Suppressor macrophage (primary cell): ENCODE data around the gene TRAPPC8.
"Not testable (repeated sequence)": the region's sequence is repeated elsewhere in the genome, so short reads cannot be mapped to it uniquely, and the experiment has no call there.

ENCODE experiments used
- DNase-seq, 4 experiments: peaks; one replicate each; pipeline ENCODE4 v3.0.0-alpha.2; 2020 to 2022
- total RNA-seq, 17 experiments: gene quantifications; one replicate each; lab custom pipeline; 2026; ENCODE audit warnings: mixed read lengths in 6 of 17, inconsistent platforms in 3 of 17; lab: John Stamatoyannopoulos, UW

The TRAPPC8 gene
- total RNA-seq = 40.9 to 180 (median 102) reads per million in 17 experiments

GRCh38 chr18:31942999-31943877 is at the start of gene TRAPPC8:
TRAPPC8 (minus strand) TSS chr18:31943128; CDS start chr18:31942764, 364 bp downstream.
- DNase-seq = peak; percentile 98 to 99 (median 99)

- no peak for DNase-seq
Measured at GRCh38 chr18:31990823-31991222, 47.9 kb upstream of the TRAPPC8 start.

- no peak for DNase-seq
Measured at GRCh38 chr18:31983976-31984375, 41.0 kb upstream of the TRAPPC8 start.

GRCh38 chr18:31983020-31983419 is 40.1 kb upstream of the TRAPPC8 start:
- no peak for DNase-seq

GRCh38 chr18:31980863-31981262 is 37.9 kb upstream of the TRAPPC8 start:
- DNase-seq = no peak

- no peak for DNase-seq
Measured at GRCh38 chr18:31979714-31980113, 36.8 kb upstream of the TRAPPC8 start.

GRCh38 chr18:31978616-31979015 is 35.7 kb upstream of the TRAPPC8 start:
- DNase-seq = peak in 1 of 4 experiments; percentile 8

- DNase-seq = peak; percentile 26 to 55 (median 44)
Measured at GRCh38 chr18:31977270-31977872, 34.4 kb upstream of the TRAPPC8 start.

GRCh38 chr18:31976242-31976641 is 33.3 kb upstream of the TRAPPC8 start:
- no peak for DNase-seq

GRCh38 chr18:31973929-31974546 is 31.1 kb upstream of the TRAPPC8 start:
- DNase-seq = peak in 3 of 4 experiments; percentile 4 to 28 (median 11)

GRCh38 chr18:31970617-31971016 is 27.7 kb upstream of the TRAPPC8 start:
- DNase-seq = no peak

- peak; percentile 10 to 42 (median 26) for DNase-seq
Measured at GRCh38 chr18:31965316-31965970, 22.5 kb upstream of the TRAPPC8 start.

- DNase-seq = no peak
Measured at GRCh38 chr18:31957728-31958127, 14.8 kb upstream of the TRAPPC8 start.

GRCh38 chr18:31954349-31954748 is 11.4 kb upstream of the TRAPPC8 start:
- DNase-seq = no peak

GRCh38 chr18:31953699-31954098 is 10.8 kb upstream of the TRAPPC8 start:
- not testable (repeated sequence) for DNase-seq

- DNase-seq = no peak
Measured at GRCh38 chr18:31952223-31952622, 9.3 kb upstream of the TRAPPC8 start.

GRCh38 chr18:31950583-31950982 is 7.7 kb upstream of the TRAPPC8 start:
- DNase-seq = no peak

GRCh38 chr18:31948349-31948748 is 5.4 kb upstream of the TRAPPC8 start:
- not testable (repeated sequence) for DNase-seq

GRCh38 chr18:31946305-31947046 is 3.5 kb upstream of the TRAPPC8 start:
- no peak for DNase-seq

- no peak for DNase-seq
Measured at GRCh38 chr18:31943878-31944816, 1.2 kb upstream of the TRAPPC8 start.
